WTC11 (cell line): ENCODE results near the gene TNNI3K. TPM values are rescaled to one million over a fixed set of nuclear protein-coding genes. Genes with fewer than 3 reads are reported as not detected.

ENCODE experiments used
- ATAC-seq: fragments of 200-7000 bp; cut with Tn5 transposase; 2 replicates; pipeline ENCODE4 v1.10.0; 2021; ENCODE audit warnings: mild to moderate bottlenecking, moderate library complexity
- CTCF ChIA-PET: fragments of 300-600 bp; sonication (Branson Sonifier 250); formaldehyde crosslinking; loops from one replicate; lab custom pipeline; 2021; ENCODE audit warnings: antibody characterized with exemption; lab: Charles Lee
- POLR2A ChIA-PET: fragments of 350-600 bp; sonication (Branson Sonifier 250); formaldehyde crosslinking; loops from one replicate; lab custom pipeline; 2021; ENCODE audit warnings: antibody characterized with exemption; lab: Charles Lee
- DNase-seq: peaks from one replicate; pipeline ENCODE4 v3.0.0; 2021; ENCODE audit warnings: low spot score
- H3K27ac Mint-ChIP-seq: 2 replicates; pipeline ENCODE4 v1.8.0; 2021; ENCODE audit warnings: mixed read lengths
- H3K27me3 Mint-ChIP-seq: 2 replicates; pipeline ENCODE4 v1.8.0; 2021; ENCODE audit warnings: low read depth, mild to moderate bottlenecking, moderate library complexity, mixed read lengths
- H3K36me3 Mint-ChIP-seq: 2 replicates; pipeline ENCODE4 v1.8.0; 2021; ENCODE audit warnings: mixed read lengths
- H3K4me1 Mint-ChIP-seq: 2 replicates; pipeline ENCODE4 v1.8.0; 2022; ENCODE audit warnings: mixed read lengths
- H3K4me3 Mint-ChIP-seq: 2 replicates; pipeline ENCODE4 v1.8.0; 2021; ENCODE audit warnings: mild to moderate bottlenecking, moderate library complexity, mixed read lengths
- H3K9me3 Mint-ChIP-seq: 2 replicates; pipeline ENCODE4 v1.8.0; 2021; ENCODE audit warnings: mixed read lengths
- ATF3 ChIP-seq: sonication (generic); formaldehyde crosslinking; conservative IDR thresholded peaks from 2 replicates; pipeline ENCODE4 v1.8.1; 2022; ENCODE audit warnings: mild to moderate bottlenecking, missing genetic modification reagents
- CBFB ChIP-seq: sonication (generic); formaldehyde crosslinking; IDR thresholded peaks from 2 replicates; pipeline ENCODE4 v1.8.1; 2022; ENCODE audit warnings: mild to moderate bottlenecking, low read depth, missing genetic modification reagents
- CDX4 ChIP-seq: fragments of 250-450 bp; sonication (Bioruptor Pico); IDR thresholded peaks from 2 replicates; pipeline ENCODE4 v1.9.0; 2021; ENCODE audit warnings: moderate library complexity, mild to moderate bottlenecking, inconsistent platforms, borderline replicate concordance
- E2F1 ChIP-seq: sonication (generic); formaldehyde crosslinking; IDR thresholded peaks from 2 replicates; pipeline ENCODE4 v1.8.0; 2022; ENCODE audit warnings: mild to moderate bottlenecking, missing genetic modification reagents
- ETV6 ChIP-seq: sonication (generic); formaldehyde crosslinking; IDR thresholded peaks from 2 replicates; pipeline ENCODE4 v1.8.1; 2022; ENCODE audit warnings: mild to moderate bottlenecking, missing genetic modification reagents
- FOXJ3 ChIP-seq: sonication (generic); formaldehyde crosslinking; IDR thresholded peaks from 2 replicates; pipeline ENCODE4 v1.9.0; 2021; ENCODE audit warnings: missing genetic modification reagents, mild to moderate bottlenecking, borderline replicate concordance
- GABPB1 ChIP-seq: sonication (generic); formaldehyde crosslinking; IDR thresholded peaks from 2 replicates; pipeline ENCODE4 v1.8.1; 2023; ENCODE audit warnings: mild to moderate bottlenecking, missing genetic modification reagents
- IRF2 ChIP-seq: sonication (generic); formaldehyde crosslinking; IDR thresholded peaks from 2 replicates; pipeline ENCODE4 v1.8.0; 2022; ENCODE audit warnings: low read depth, missing genetic modification reagents, borderline replicate concordance
- MAX ChIP-seq: sonication (generic); formaldehyde crosslinking; IDR thresholded peaks from 2 replicates; pipeline ENCODE4 v1.8.0; 2022; ENCODE audit warnings: mild to moderate bottlenecking, missing genetic modification reagents
- MXD4 ChIP-seq: fragments of 250-450 bp; sonication (Bioruptor Pico); IDR thresholded peaks from 2 replicates; pipeline ENCODE4 v1.8.0; 2021; ENCODE audit warnings: mild to moderate bottlenecking, moderate library complexity, borderline replicate concordance
- NFE2L1 ChIP-seq: sonication (generic); formaldehyde crosslinking; IDR thresholded peaks from 2 replicates; pipeline ENCODE4 v1.8.1; 2023; ENCODE audit warnings: missing genetic modification reagents
- OVOL2 ChIP-seq: fragments of 250-450 bp; sonication (Bioruptor Pico); IDR thresholded peaks from 2 replicates; pipeline ENCODE4 v1.9.0; 2021; ENCODE audit warnings: mild to moderate bottlenecking, borderline replicate concordance
- PRRX2 ChIP-seq: fragments of 250-450 bp; sonication (Bioruptor Pico); IDR thresholded peaks from 2 replicates; pipeline ENCODE4 v1.8.0; 2021; ENCODE audit warnings: mild to moderate bottlenecking
- USF2 ChIP-seq: sonication (generic); formaldehyde crosslinking; IDR thresholded peaks from 2 replicates; pipeline ENCODE4 v1.8.1; 2023; ENCODE audit warnings: mild to moderate bottlenecking, missing genetic modification reagents, moderate library complexity
- ZNF219 ChIP-seq: sonication (generic); formaldehyde crosslinking; IDR thresholded peaks from 2 replicates; pipeline ENCODE4 v1.8.0; 2023; ENCODE audit warnings: missing genetic modification reagents, mild to moderate bottlenecking, borderline replicate concordance
- ZNF396 ChIP-seq: fragments of 250-450 bp; sonication (Bioruptor Pico); IDR thresholded peaks from 2 replicates; pipeline ENCODE4 v1.8.0; 2021; ENCODE audit warnings: mild to moderate bottlenecking, moderate library complexity, borderline replicate concordance
- ZNF423 ChIP-seq: fragments of 250-450 bp; sonication (Bioruptor Pico); IDR thresholded peaks from 2 replicates; pipeline ENCODE4 v2.1.2; 2022; ENCODE audit warnings: mild to moderate bottlenecking, moderate library complexity
- ZNF532 ChIP-seq: fragments of 250-450 bp; sonication (Bioruptor Pico); IDR thresholded peaks from 2 replicates; pipeline ENCODE4 v1.9.0; 2021; ENCODE audit warnings: mild to moderate bottlenecking, borderline replicate concordance
- total RNA-seq: library from RNA; stranded (reverse); gene quantifications from 3 replicates; pipeline ENCODE4 v1.2.3, GENCODE V29; 2021

TNNI3K gene
- total RNA-seq, 1 experiment from 2014 or later: 0.07 TPM

- no peak for DNase-seq
Measured at GRCh38 chr1:74237035-74237434, 1.8 kb downstream of the TNNI3K start.

GRCh38 chr1:74237787-74238186, 2.6 kb downstream of the TNNI3K start:
- Mint-ChIP-seq H3K4me3 (no peak overlapping the region), H3K9me3 (no peaks in the 10 kb centered on the region; the same call in 1 of the 2 replicates), H3K27ac (no peak overlapping the region), H3K27me3 (peaks cover 43% of the 10 kb centered on the region), H3K36me3 (no peaks in the 10 kb centered on the region)
- TF ChIP-seq USF2 (CRISPR knock-in tag) (no peak), OVOL2 (no peak), ETV6 (no peak), IRF2 (CRISPR knock-in tag) (no peak), E2F1 (CRISPR knock-in tag) (no peak), MAX (CRISPR knock-in tag) (no peak), ATF3 (CRISPR knock-in tag) (no peak), ZNF219 (CRISPR knock-in tag) (no peak), MXD4 (CRISPR knock-in tag) (no peak), NFE2L1 (CRISPR knock-in tag) (no peak)
- TF ChIP-seq, all 79 proteins: peak for 0
- ATAC-seq (no peak), DNase-seq (no peak)
- POLR2A ChIA-PET: no interaction called here
- CTCF ChIA-PET: no interaction called here
- H3K4me1 Mint-ChIP-seq: no peaks in the 10 kb centered on the region

More at GRCh38 chr1:74237035-74237434, 1.8 kb downstream of the TNNI3K start:
- TF ChIP-seq ZNF423 (no peak), ZNF396 (no peak), CBFB (CRISPR knock-in tag) (no peak), GABPB1 (CRISPR knock-in tag) (no peak), FOXJ3 (CRISPR knock-in tag) (no peak), PRRX2 (CRISPR knock-in tag) (no peak), ZNF532 (CRISPR knock-in tag) (no peak), CDX4 (CRISPR knock-in tag) (no peak), MXD4 (CRISPR knock-in tag) (no peak)
- Mint-ChIP-seq H3K4me1 (no peaks in the 10 kb centered on the region), H3K9me3 (no peaks in the 10 kb centered on the region; the same call in 1 of the 2 replicates), H3K27ac (no peak overlapping the region), H3K27me3 (peaks cover 38% of the 10 kb centered on the region), H3K36me3 (no peaks in the 10 kb centered on the region), H3K4me3 (no peak overlapping the region)
- CTCF ChIA-PET: no interaction called here
- POLR2A ChIA-PET: no interaction called here
- no peak for ATAC-seq
